Measurements from ENCODE around the gene FCHO1. TPM values are rescaled to one million over a fixed set of nuclear protein-coding genes. Genes with fewer than 3 reads are reported as not detected.

The FCHO1 gene
- total and polyA plus RNA-seq, 2 donors (not counting 3 experiments of a cell fraction or from before 2014, with no cell fraction given), result 0.66 to 1.6 TPM

GRCh38 chr19:17817668-17818363 is 66.5 kb downstream of the FCHO1 start:
- Histone ChIP-seq H3K4me3 (replicated peaks in 1 of 3; ENCODE audit: insufficient read depth in 1 of 3, low read depth in 1 of 3, low read length in 3 of 3) (no peak overlapping the region), H3K9me3 (replicated peaks; ENCODE audit: control insufficient read depth, insufficient read depth, low read length) (no peaks in the 10 kb centered on the region), H3K9me1 (replicated peaks; ENCODE audit: control insufficient read depth, extremely low read depth, insufficient read depth, low read length) (no peaks in the 10 kb centered on the region), H3K27me3 (ENCODE audit: control insufficient read depth in 2 of 2, insufficient read depth in 2 of 2, low read length in 2 of 2) (no peaks in the 10 kb centered on the region), H3K79me2 (ENCODE audit: control insufficient read depth, insufficient read depth, low read length) (no peaks in the 10 kb centered on the region), H3K9ac (replicated peaks; ENCODE audit: extremely low read depth, insufficient read depth, low read length) (no peak overlapping the region), H2AFZ (ENCODE audit: low read depth, low read length) (no peak overlapping the region), H3K4me2 (ENCODE audit: insufficient read depth, low read length) (no peak overlapping the region), H3K4me1 (ENCODE audit: control insufficient read depth, extremely low read depth, insufficient read depth, low read length) (no peaks in the 10 kb centered on the region), H3K36me3 (ENCODE audit: control insufficient read depth in 2 of 2, extremely low read depth in 1 of 2, insufficient read depth in 2 of 2, low read length in 2 of 2) (no peaks in the 10 kb centered on the region), H4K20me1 (replicated peaks; ENCODE audit: control insufficient read depth, extremely low read depth, insufficient read depth, low read length) (no peaks in the 10 kb centered on the region), H3K27ac (ENCODE audit: insufficient read depth, low read depth, low read length) (no peak overlapping the region)
- ChIA-PET CTCF (no interaction called here), POLR2A (no interaction called here)
- BruUV-seq (replicated peaks), result no TSS peak
- no peak for DNase-seq (ENCODE audit: low read depth, low spot score)
- dilution Hi-C loops (cut with MboI; ENCODE audit: extremely low pct_ligation_motif_present, low sequenced_read_pairs), result no loop called here
- intact Hi-C loops (cut with micrococcal nuclease), result no loop called here
- no peak for TF ChIP-seq POLR2A (IDR thresholded peaks at IDR 0.05; ENCODE audit: low read depth, low read length)
- no peak for TF ChIP-seq POLR2AphosphoS5 (IDR thresholded peaks at IDR 0.05; ENCODE audit: insufficient read depth, low read depth, low read length)
- no peak for TF ChIP-seq FOS (IDR thresholded peaks at IDR 0.05; ENCODE audit: borderline replicate concordance, insufficient read depth, low read length)
- FAIRE-seq, result no peak

- no peak within 1 kb of the TSS for H3K4me3 ChIP-seq (replicated peaks in 1 of 3; ENCODE audit: insufficient read depth in 1 of 3, low read depth in 1 of 3, low read length in 3 of 3)
- H3K27me3 ChIP-seq (ENCODE audit: control insufficient read depth in 2 of 2, insufficient read depth in 2 of 2, low read length in 2 of 2), result no peaks in the 10 kb centered on the region
- no peak within 1 kb of the TSS for H3K4me2 ChIP-seq (ENCODE audit: insufficient read depth, low read length)
- intact Hi-C loops (cut with micrococcal nuclease) (no loop called here), dilution Hi-C loops (cut with MboI; ENCODE audit: extremely low pct_ligation_motif_present, low sequenced_read_pairs) (no loop called here)
- no peak for DNase-seq (ENCODE audit: low read depth, low spot score)
- H3K79me2 ChIP-seq (ENCODE audit: control insufficient read depth, insufficient read depth, low read length), result no peaks in the 10 kb centered on the region
- no peaks in the 10 kb centered on the region for H3K9me3 ChIP-seq (replicated peaks; ENCODE audit: control insufficient read depth, insufficient read depth, low read length)
- TF ChIP-seq POLR2A (IDR thresholded peaks at IDR 0.05; ENCODE audit: low read depth, low read length) (no peak), CTCF (IDR thresholded peaks at IDR 0.05; ENCODE audit: extremely low read depth in 1 of 2, insufficient read depth in 1 of 2, low read depth in 1 of 2, low read length in 2 of 2) (no peak), GATA2 (IDR thresholded peaks at IDR 0.05; ENCODE audit: insufficient read depth, insufficient read length, low read depth, low read length) (no peak), FOS (IDR thresholded peaks at IDR 0.05; ENCODE audit: borderline replicate concordance, insufficient read depth, low read length) (no peak), MYC (IDR thresholded peaks at IDR 0.05; ENCODE audit: low read depth, low read length) (no peak), MAX (IDR thresholded peaks at IDR 0.05; ENCODE audit: insufficient read depth, insufficient read length) (no peak), EZH2 (IDR thresholded peaks at IDR 0.05; ENCODE audit: borderline replicate concordance, low read depth, low read length, severe bottlenecking) (no peak), JUN (IDR thresholded peaks at IDR 0.05; ENCODE audit: borderline replicate concordance, insufficient read depth, insufficient read length, low read depth) (no peak), POLR2AphosphoS5 (IDR thresholded peaks at IDR 0.05; ENCODE audit: insufficient read depth, low read depth, low read length) (no peak)
- no TSS peak for BruUV-seq (replicated peaks)
- ChIA-PET CTCF (no interaction called here), POLR2A (no interaction called here)
- no peaks in the 10 kb centered on the region for H3K9me1 ChIP-seq (replicated peaks; ENCODE audit: control insufficient read depth, extremely low read depth, insufficient read depth, low read length)
- no peaks in the 10 kb centered on the region for H4K20me1 ChIP-seq (replicated peaks; ENCODE audit: control insufficient read depth, extremely low read depth, insufficient read depth, low read length)
- no peak within 1 kb of the TSS for H3K9ac ChIP-seq (replicated peaks; ENCODE audit: extremely low read depth, insufficient read depth, low read length)
- no peak within 1 kb of the TSS for H2AFZ ChIP-seq (ENCODE audit: low read depth, low read length)
- H3K4me1 ChIP-seq (ENCODE audit: control insufficient read depth, extremely low read depth, insufficient read depth, low read length), result no peaks in the 10 kb centered on the region
- no peak within 1 kb of the TSS for H3K27ac ChIP-seq (ENCODE audit: insufficient read depth, low read depth, low read length)
- no peaks in the 10 kb centered on the region for H3K36me3 ChIP-seq (ENCODE audit: control insufficient read depth in 2 of 2, extremely low read depth in 1 of 2, insufficient read depth in 2 of 2, low read length in 2 of 2)
- FAIRE-seq, result no peak
These were observed 69.9 kb downstream of the FCHO1 start, which contains the start of gene INSL3 for GRCh38 chr19:17821190-17821589. INSL3 (minus strand) TSS chr19:17821519; CDS start chr19:17821506, 13 bp downstream.
